ENCODE results near the gene EPM2A.

GRCh38 chr6:145583753-145584152, 151.6 kb downstream of the EPM2A start:
- TF ChIP-seq, protein P1, sequence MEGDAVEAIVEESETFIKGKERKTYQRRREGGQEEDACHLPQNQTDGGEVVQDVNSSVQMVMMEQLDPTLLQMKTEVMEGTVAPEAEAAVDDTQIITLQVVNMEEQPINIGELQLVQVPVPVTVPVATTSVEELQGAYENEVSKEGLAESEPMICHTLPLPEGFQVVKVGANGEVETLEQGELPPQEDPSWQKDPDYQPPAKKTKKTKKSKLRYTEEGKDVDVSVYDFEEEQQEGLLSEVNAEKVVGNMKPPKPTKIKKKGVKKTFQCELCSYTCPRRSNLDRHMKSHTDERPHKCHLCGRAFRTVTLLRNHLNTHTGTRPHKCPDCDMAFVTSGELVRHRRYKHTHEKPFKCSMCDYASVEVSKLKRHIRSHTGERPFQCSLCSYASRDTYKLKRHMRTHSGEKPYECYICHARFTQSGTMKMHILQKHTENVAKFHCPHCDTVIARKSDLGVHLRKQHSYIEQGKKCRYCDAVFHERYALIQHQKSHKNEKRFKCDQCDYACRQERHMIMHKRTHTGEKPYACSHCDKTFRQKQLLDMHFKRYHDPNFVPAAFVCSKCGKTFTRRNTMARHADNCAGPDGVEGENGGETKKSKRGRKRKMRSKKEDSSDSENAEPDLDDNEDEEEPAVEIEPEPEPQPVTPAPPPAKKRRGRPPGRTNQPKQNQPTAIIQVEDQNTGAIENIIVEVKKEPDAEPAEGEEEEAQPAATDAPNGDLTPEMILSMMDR (IDR thresholded peaks at IDR 0.05; ENCODE audit: low read depth, low read length, poor library complexity, severe bottlenecking): no peak
- no peak for TF ChIP-seq EZH2phosphoT487 (IDR thresholded peaks at IDR 0.05; ENCODE audit: borderline replicate concordance, low read length)

All from DOHH2 (cell line).